Fibroblast of lung (primary cell): ENCODE results near the gene POU3F1.

Experiments
- CTCF ChIP-seq, 2 donors: IDR thresholded peaks in 1 of 2; conservative IDR thresholded peaks in 1 of 2; 1 replicate in 1 of 2; 2 replicates in 1 of 2; pipeline ENCODE4 v1.5.1; 2011 to 2012; ENCODE audit warnings: low read length in 2 of 2, control low read depth in 1 of 2, inconsistent platforms in 1 of 2, low read depth in 1 of 2, mild to moderate bottlenecking in 1 of 2
- EZH2 ChIP-seq: IDR thresholded peaks from 2 replicates; pipeline ENCODE4 v1.5.1; 2012; ENCODE audit warnings: low read length, control low read depth, mild to moderate bottlenecking; ENCODE audit errors: missing control alignments

GRCh38 chr1:38084700-38085099, 38.1 kb upstream of the POU3F1 start:
- TF ChIP-seq CTCF (conservative IDR thresholded peaks at IDR 0.05 in 1 of 2, IDR thresholded peaks at IDR 0.05 in 1 of 2; ENCODE audit: low read depth in 1 of 2, low read length in 2 of 2): no peak
- TF ChIP-seq EZH2: no peak
